K562 (cell line): ENCODE results near the gene ERN1.

Experiments
- MAFK ChIP-seq: IDR thresholded peaks from 2 replicates; pipeline ENCODE4 v1.6.1; 2011; ENCODE audit warnings: low read length, improper control_type of control experiment
- POLR2A ChIP-seq: fragments of 450-650 bp; conservative IDR thresholded peaks from 2 replicates; pipeline ENCODE4 v1.6.1; 2016
- ZNF79 ChIP-seq: fragments of 250-450 bp; sonication (Bioruptor Pico); IDR thresholded peaks from 2 replicates; pipeline ENCODE4 v1.4.0; 2020; ENCODE audit warnings: low read depth, mild to moderate bottlenecking, moderate library complexity
- TF ChIP-seq, protein P1 (sequence below), 2 experiments: fragments of 450-650 bp in 1 of 2; sonication (generic) in 1 of 2; formaldehyde crosslinking in 1 of 2; IDR thresholded peaks in 1 of 2; conservative IDR thresholded peaks in 1 of 2; 2 replicates each; pipeline versions ENCODE4 v1.6.1 to v1.8.1; 2016 to 2023; ENCODE audit warnings: mild to moderate bottlenecking in 2 of 2, moderate library complexity in 2 of 2, inconsistent platforms in 1 of 2, missing genetic modification reagents in 1 of 2
- TF ChIP-seq, protein P2 (sequence below), 3 experiments: IDR thresholded peaks in 2 of 3; conservative IDR thresholded peaks in 1 of 3; 2 replicates each; pipeline ENCODE4 v1.5.1; 2011 to 2012; ENCODE audit warnings: low read length in 3 of 3, mild to moderate bottlenecking in 3 of 3, control low read depth in 2 of 3, improper control_type of control experiment in 1 of 3, inconsistent platforms in 1 of 3, low read depth in 1 of 3, mixed read lengths in 1 of 3, moderate library complexity in 1 of 3; ENCODE audit not compliant: insufficient read depth in 2 of 3

DNA sequence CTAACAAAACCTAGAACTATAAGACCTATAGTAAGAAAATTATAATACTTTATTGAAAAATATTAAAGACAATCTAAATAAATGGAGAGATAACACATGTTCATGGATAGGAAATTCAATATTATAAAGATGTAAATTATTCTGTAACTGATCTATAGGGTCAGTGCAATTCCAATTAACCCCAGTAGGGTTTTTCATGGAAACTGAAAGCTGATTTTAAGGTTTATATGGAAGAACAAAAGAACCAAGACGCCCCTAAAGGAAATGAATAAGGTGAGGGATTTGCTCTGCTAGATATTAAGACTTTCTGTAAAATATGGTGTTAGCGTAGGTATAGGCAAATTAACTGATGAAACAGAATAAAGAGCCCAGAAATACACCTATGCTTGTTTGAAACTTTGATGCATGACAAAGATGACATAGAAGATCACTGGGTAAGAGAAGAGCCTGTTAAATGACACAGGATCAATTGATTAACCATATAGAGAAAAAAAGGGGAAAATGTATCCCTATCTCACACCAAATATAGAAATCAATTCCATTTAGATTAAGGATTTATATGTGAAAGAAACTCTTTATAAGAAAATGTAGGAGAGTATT is 112.5 kb downstream of the ERN1 start:
- TF ChIP-seq, protein P1, sequence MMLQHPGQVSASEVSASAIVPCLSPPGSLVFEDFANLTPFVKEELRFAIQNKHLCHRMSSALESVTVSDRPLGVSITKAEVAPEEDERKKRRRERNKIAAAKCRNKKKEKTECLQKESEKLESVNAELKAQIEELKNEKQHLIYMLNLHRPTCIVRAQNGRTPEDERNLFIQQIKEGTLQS (IDR thresholded peaks at IDR 0.05): no peak
- TF ChIP-seq, protein P1 (CRISPR knock-in tag; conservative IDR thresholded peaks at IDR 0.05): no peak
- no peak for TF ChIP-seq MAFK
- no peak for TF ChIP-seq POLR2A
- TF ChIP-seq, protein P2, sequence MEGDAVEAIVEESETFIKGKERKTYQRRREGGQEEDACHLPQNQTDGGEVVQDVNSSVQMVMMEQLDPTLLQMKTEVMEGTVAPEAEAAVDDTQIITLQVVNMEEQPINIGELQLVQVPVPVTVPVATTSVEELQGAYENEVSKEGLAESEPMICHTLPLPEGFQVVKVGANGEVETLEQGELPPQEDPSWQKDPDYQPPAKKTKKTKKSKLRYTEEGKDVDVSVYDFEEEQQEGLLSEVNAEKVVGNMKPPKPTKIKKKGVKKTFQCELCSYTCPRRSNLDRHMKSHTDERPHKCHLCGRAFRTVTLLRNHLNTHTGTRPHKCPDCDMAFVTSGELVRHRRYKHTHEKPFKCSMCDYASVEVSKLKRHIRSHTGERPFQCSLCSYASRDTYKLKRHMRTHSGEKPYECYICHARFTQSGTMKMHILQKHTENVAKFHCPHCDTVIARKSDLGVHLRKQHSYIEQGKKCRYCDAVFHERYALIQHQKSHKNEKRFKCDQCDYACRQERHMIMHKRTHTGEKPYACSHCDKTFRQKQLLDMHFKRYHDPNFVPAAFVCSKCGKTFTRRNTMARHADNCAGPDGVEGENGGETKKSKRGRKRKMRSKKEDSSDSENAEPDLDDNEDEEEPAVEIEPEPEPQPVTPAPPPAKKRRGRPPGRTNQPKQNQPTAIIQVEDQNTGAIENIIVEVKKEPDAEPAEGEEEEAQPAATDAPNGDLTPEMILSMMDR (IDR thresholded peaks at IDR 0.05 in 2 of 3, conservative IDR thresholded peaks at IDR 0.05 in 1 of 3; ENCODE audit: insufficient read depth in 2 of 3, low read depth in 1 of 3, low read length in 3 of 3): 0 out of 6 replicates have a peak, but pooled peaks of 1 of the 3 experiments have one; percentile 4
- TF ChIP-seq ZNF79 (CRISPR knock-in tag): no peak
